ENCODE data around the gene FLT3LG. TPM values are rescaled to one million over a fixed set of nuclear protein-coding genes. Genes with fewer than 3 reads are reported as not detected.
A peak's percentile ranks its signal among the peaks of the same experiment; 100 is the strongest.

The FLT3LG gene
- total and polyA plus RNA-seq, 9 of the 15 experiments (the other 6 are each of a cell fraction or from before 2014, with no cell fraction given), result 0.31 to 6.4 (median 1.1) TPM

GRCh38 chr19:49473868-49474541, at the start of gene FLT3LG (continued):
- TF ChIP-seq, protein P1, sequence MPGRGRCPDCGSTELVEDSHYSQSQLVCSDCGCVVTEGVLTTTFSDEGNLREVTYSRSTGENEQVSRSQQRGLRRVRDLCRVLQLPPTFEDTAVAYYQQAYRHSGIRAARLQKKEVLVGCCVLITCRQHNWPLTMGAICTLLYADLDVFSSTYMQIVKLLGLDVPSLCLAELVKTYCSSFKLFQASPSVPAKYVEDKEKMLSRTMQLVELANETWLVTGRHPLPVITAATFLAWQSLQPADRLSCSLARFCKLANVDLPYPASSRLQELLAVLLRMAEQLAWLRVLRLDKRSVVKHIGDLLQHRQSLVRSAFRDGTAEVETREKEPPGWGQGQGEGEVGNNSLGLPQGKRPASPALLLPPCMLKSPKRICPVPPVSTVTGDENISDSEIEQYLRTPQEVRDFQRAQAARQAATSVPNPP (IDR thresholded peaks at IDR 0.05; ENCODE audit: borderline replicate concordance, insufficient read depth, insufficient read length), result no peak
- TF ChIP-seq ZNF57 (CRISPR knock-in tag; IDR thresholded peaks at IDR 0.05) (no peak), MYNN (IDR thresholded peaks at IDR 0.05) (0 out of 2 replicates have a peak, but pooled peaks have one; percentile 33), MYNN (CRISPR knock-in tag; IDR thresholded peaks at IDR 0.05) (no peak), ZNF449 (CRISPR knock-in tag; IDR thresholded peaks at IDR 0.05) (no peak), ZNF140 (CRISPR knock-in tag; IDR thresholded peaks at IDR 0.05) (no peak), HDGF (IDR thresholded peaks at IDR 0.05) (no peak), EP300 (IDR thresholded peaks at IDR 0.05; ENCODE audit: low read length) (no peak), SRSF3 (IDR thresholded peaks at IDR 0.05; ENCODE audit: insufficient read depth, low read length) (no peak), ADNP (tag; IDR thresholded peaks at IDR 0.05) (no peak)
- TF ChIP-seq, protein P2, sequence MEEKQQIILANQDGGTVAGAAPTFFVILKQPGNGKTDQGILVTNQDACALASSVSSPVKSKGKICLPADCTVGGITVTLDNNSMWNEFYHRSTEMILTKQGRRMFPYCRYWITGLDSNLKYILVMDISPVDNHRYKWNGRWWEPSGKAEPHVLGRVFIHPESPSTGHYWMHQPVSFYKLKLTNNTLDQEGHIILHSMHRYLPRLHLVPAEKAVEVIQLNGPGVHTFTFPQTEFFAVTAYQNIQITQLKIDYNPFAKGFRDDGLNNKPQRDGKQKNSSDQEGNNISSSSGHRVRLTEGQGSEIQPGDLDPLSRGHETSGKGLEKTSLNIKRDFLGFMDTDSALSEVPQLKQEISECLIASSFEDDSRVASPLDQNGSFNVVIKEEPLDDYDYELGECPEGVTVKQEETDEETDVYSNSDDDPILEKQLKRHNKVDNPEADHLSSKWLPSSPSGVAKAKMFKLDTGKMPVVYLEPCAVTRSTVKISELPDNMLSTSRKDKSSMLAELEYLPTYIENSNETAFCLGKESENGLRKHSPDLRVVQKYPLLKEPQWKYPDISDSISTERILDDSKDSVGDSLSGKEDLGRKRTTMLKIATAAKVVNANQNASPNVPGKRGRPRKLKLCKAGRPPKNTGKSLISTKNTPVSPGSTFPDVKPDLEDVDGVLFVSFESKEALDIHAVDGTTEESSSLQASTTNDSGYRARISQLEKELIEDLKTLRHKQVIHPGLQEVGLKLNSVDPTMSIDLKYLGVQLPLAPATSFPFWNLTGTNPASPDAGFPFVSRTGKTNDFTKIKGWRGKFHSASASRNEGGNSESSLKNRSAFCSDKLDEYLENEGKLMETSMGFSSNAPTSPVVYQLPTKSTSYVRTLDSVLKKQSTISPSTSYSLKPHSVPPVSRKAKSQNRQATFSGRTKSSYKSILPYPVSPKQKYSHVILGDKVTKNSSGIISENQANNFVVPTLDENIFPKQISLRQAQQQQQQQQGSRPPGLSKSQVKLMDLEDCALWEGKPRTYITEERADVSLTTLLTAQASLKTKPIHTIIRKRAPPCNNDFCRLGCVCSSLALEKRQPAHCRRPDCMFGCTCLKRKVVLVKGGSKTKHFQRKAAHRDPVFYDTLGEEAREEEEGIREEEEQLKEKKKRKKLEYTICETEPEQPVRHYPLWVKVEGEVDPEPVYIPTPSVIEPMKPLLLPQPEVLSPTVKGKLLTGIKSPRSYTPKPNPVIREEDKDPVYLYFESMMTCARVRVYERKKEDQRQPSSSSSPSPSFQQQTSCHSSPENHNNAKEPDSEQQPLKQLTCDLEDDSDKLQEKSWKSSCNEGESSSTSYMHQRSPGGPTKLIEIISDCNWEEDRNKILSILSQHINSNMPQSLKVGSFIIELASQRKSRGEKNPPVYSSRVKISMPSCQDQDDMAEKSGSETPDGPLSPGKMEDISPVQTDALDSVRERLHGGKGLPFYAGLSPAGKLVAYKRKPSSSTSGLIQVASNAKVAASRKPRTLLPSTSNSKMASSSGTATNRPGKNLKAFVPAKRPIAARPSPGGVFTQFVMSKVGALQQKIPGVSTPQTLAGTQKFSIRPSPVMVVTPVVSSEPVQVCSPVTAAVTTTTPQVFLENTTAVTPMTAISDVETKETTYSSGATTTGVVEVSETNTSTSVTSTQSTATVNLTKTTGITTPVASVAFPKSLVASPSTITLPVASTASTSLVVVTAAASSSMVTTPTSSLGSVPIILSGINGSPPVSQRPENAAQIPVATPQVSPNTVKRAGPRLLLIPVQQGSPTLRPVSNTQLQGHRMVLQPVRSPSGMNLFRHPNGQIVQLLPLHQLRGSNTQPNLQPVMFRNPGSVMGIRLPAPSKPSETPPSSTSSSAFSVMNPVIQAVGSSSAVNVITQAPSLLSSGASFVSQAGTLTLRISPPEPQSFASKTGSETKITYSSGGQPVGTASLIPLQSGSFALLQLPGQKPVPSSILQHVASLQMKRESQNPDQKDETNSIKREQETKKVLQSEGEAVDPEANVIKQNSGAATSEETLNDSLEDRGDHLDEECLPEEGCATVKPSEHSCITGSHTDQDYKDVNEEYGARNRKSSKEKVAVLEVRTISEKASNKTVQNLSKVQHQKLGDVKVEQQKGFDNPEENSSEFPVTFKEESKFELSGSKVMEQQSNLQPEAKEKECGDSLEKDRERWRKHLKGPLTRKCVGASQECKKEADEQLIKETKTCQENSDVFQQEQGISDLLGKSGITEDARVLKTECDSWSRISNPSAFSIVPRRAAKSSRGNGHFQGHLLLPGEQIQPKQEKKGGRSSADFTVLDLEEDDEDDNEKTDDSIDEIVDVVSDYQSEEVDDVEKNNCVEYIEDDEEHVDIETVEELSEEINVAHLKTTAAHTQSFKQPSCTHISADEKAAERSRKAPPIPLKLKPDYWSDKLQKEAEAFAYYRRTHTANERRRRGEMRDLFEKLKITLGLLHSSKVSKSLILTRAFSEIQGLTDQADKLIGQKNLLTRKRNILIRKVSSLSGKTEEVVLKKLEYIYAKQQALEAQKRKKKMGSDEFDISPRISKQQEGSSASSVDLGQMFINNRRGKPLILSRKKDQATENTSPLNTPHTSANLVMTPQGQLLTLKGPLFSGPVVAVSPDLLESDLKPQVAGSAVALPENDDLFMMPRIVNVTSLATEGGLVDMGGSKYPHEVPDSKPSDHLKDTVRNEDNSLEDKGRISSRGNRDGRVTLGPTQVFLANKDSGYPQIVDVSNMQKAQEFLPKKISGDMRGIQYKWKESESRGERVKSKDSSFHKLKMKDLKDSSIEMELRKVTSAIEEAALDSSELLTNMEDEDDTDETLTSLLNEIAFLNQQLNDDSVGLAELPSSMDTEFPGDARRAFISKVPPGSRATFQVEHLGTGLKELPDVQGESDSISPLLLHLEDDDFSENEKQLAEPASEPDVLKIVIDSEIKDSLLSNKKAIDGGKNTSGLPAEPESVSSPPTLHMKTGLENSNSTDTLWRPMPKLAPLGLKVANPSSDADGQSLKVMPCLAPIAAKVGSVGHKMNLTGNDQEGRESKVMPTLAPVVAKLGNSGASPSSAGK (IDR thresholded peaks at IDR 0.05), result no peak; the same call in 1 of the 2 replicates
